K562 (cell line): ENCODE data around the gene ATF6B. TPM values are rescaled to one million over a fixed set of nuclear protein-coding genes. Genes with fewer than 3 reads are reported as not detected.

Source experiments
- ARID2 ChIP-seq: fragments of 450-650 bp; IDR thresholded peaks from 2 replicates; pipeline ENCODE4 v1.6.1; 2017; ENCODE audit warnings: antibody characterized with exemption, mild to moderate bottlenecking
- ARID3A ChIP-seq: IDR thresholded peaks from 2 replicates; pipeline ENCODE4 v1.6.1; 2012; ENCODE audit warnings: low read depth, low read length, improper control_type of control experiment, borderline replicate concordance
- CHD2 ChIP-seq: IDR thresholded peaks from 2 replicates; pipeline ENCODE4 v1.6.1; 2011; ENCODE audit warnings: low read depth, low read length
- ELF4 ChIP-seq: fragments of 450-650 bp; formaldehyde crosslinking; IDR thresholded peaks from 2 replicates; pipeline ENCODE4 v1.4.0; 2022; ENCODE audit warnings: missing genetic modification characterization
- ETV1 ChIP-seq: fragments of 450-650 bp; conservative IDR thresholded peaks from 2 replicates; pipeline ENCODE4 v1.6.1; 2016; ENCODE audit warnings: missing genetic modification characterization, control low read depth, low read depth, missing compliant biosample characterization
- FOXA3 ChIP-seq, 2 experiments: fragments of 450-650 bp in 1 of 2; sonication (generic) in 1 of 2; formaldehyde crosslinking; IDR thresholded peaks in 1 of 2; conservative IDR thresholded peaks in 1 of 2; 2 replicates each; pipeline versions ENCODE4 v1.4.0 to v1.8.0; 2020 to 2022; ENCODE audit warnings: mild to moderate bottlenecking in 2 of 2, missing genetic modification reagents in 1 of 2
- ILF3 ChIP-seq: fragments of 450-650 bp; IDR thresholded peaks from 2 replicates; pipeline ENCODE4 v1.6.1; 2018; ENCODE audit warnings: antibody characterized with exemption, mild to moderate bottlenecking, moderate library complexity, borderline replicate concordance
- JUND ChIP-seq, 2 experiments: IDR thresholded peaks; 2 replicates in 1 of 2; 3 replicates in 1 of 2; pipeline ENCODE4 v1.6.1; 2011; ENCODE audit warnings: borderline replicate concordance in 2 of 2, low read depth in 2 of 2, low read length in 2 of 2, improper control_type of control experiment in 1 of 2, missing biosample characterization in 1 of 2, missing genetic modification characterization in 1 of 2, missing genetic modification reagents in 1 of 2
- KAT8 ChIP-seq: fragments of 450-650 bp; IDR thresholded peaks from 2 replicates; pipeline ENCODE4 v1.6.1; 2016; ENCODE audit warnings: low read depth, mild to moderate bottlenecking
- LEF1 ChIP-seq: fragments of 450-650 bp; IDR thresholded peaks from 2 replicates; pipeline ENCODE4 v1.6.1; 2016; ENCODE audit warnings: mild to moderate bottlenecking
- MTA2 ChIP-seq: fragments of 450-650 bp; IDR thresholded peaks from 2 replicates; pipeline ENCODE4 v1.6.1; 2016; ENCODE audit warnings: low read depth
- NUFIP1 ChIP-seq: fragments of 450-650 bp; IDR thresholded peaks from 2 replicates; pipeline ENCODE4 v1.6.1; 2018; ENCODE audit not compliant: partially characterized antibody
- PHB ChIP-seq: fragments of 250-450 bp; sonication (Bioruptor Pico); IDR thresholded peaks from 2 replicates; pipeline ENCODE4 v1.5.0; 2021
- TOE1 ChIP-seq, 2 experiments: fragments of 450-650 bp in 1 of 2; sonication (generic) in 1 of 2; formaldehyde crosslinking in 1 of 2; IDR thresholded peaks; 2 replicates each; pipeline versions ENCODE4 v1.7.1 to v1.8.0; 2016 to 2022; ENCODE audit warnings: borderline replicate concordance in 2 of 2, mild to moderate bottlenecking in 2 of 2, antibody characterized with exemption in 1 of 2, inconsistent platforms in 1 of 2, low read depth in 1 of 2, missing genetic modification reagents in 1 of 2, moderate library complexity in 1 of 2
- ZBTB11 ChIP-seq, 3 experiments: fragments of 200-800 bp in 1 of 3; fragments of 250-450 bp in 1 of 3; fragments of 450-650 bp in 1 of 3; sonication (Bioruptor Pico) in 1 of 3; sonication (Bioruptor generic) in 1 of 3; formaldehyde crosslinking in 1 of 3; IDR thresholded peaks; 2 replicates each; pipeline versions ENCODE4 v1.6.1 to v1.8.0; 2016 to 2022; ENCODE audit warnings: mild to moderate bottlenecking in 2 of 3, missing genetic modification characterization in 2 of 3, missing compliant biosample characterization in 1 of 3, moderate library complexity in 1 of 3
- ZBTB12 ChIP-seq: fragments of 250-450 bp; sonication (Bioruptor Pico); IDR thresholded peaks from 2 replicates; pipeline ENCODE4 v1.4.0; 2020
- ZBTB17 ChIP-seq: fragments of 450-650 bp; formaldehyde crosslinking; IDR thresholded peaks from 2 replicates; pipeline ENCODE4 v1.4.0; 2020; ENCODE audit warnings: mild to moderate bottlenecking
- ZNF23 ChIP-seq: fragments of 250-450 bp; sonication (Bioruptor Pico); IDR thresholded peaks from 2 replicates; pipeline ENCODE4 v1.4.0; 2020; ENCODE audit warnings: mild to moderate bottlenecking
- ZNF354B ChIP-seq: fragments of 250-450 bp; sonication (Bioruptor Pico); IDR thresholded peaks from 2 replicates; pipeline ENCODE4 v1.4.0; 2020
- polyA plus RNA-seq, 8 experiments: library from polyadenylated mRNA; depleted of rRNA in 4 of 8; stranded (reverse) in 5 of 8; unstranded in 3 of 8; fragments of >200 nt; fragmentation: Nextera tagmentation in 2 of 8; fragmentation: Illumina TruSeq in 1 of 8; extraction: Ambion mirVana in 2 of 8; extraction: Trizol in 1 of 8; gene quantifications; 2 replicates each; pipeline versions ENCODE4 v1.2.1 to v1.2.3, GENCODE V29; 2011 to 2014; ENCODE audit warnings: inconsistent platforms in 1 of 8, missing spikeins in 1 of 8
- total RNA-seq, 7 experiments: library from RNA; depleted of rRNA in 6 of 7; stranded (reverse); fragments of >200 nt in 6 of 7; fragmentation: Illumina TruSeq in 2 of 7; extraction: Trizol in 2 of 7; gene quantifications; 2 replicates each; pipeline versions ENCODE4 v1.2.1 to v1.2.3, GENCODE V29; 2011 to 2021; ENCODE audit warnings: low replicate concordance in 1 of 7

The ATF6B gene
- total and polyA plus RNA-seq, 9 of the 15 experiments (the other 6 are each of a cell fraction or from before 2014, with no cell fraction given): 20.7 to 131 (median 31.7) TPM

GRCh38 chr6:32086661-32087573 is 41.1 kb downstream of the ATF6B start (continued):
- no peak for TF ChIP-seq ZBTB12 (CRISPR knock-in tag)
- TF ChIP-seq ARID2: no peak
- TF ChIP-seq PHB (CRISPR knock-in tag): no peak
- no peak for TF ChIP-seq ELF4
- TF ChIP-seq ARID3A: no peak
- TF ChIP-seq ILF3: no peak
- TF ChIP-seq ZBTB17 (CRISPR knock-in tag): no peak
- TF ChIP-seq MTA2: no peak
- no peak for TF ChIP-seq TOE1 (IDR thresholded peaks at IDR 0.05; ENCODE audit: borderline replicate concordance)
- TF ChIP-seq TOE1 (CRISPR knock-in tag; IDR thresholded peaks at IDR 0.05; ENCODE audit: borderline replicate concordance, low read depth): no peak
- TF ChIP-seq FOXA3 (CRISPR knock-in tag; conservative IDR thresholded peaks at IDR 0.05 in 1 of 2, IDR thresholded peaks at IDR 0.05 in 1 of 2): no peak
- TF ChIP-seq ZBTB11 (CRISPR knock-in tag; IDR thresholded peaks at IDR 0.05): no peak
- peak; percentile 63; the same call in 1 of the 2 replicates for TF ChIP-seq JUND (IDR thresholded peaks at IDR 0.05; ENCODE audit: borderline replicate concordance, low read depth, low read length)
- 0 out of 3 replicates have a peak, but pooled peaks have one; percentile 45 for TF ChIP-seq JUND (tag; IDR thresholded peaks at IDR 0.05; ENCODE audit: borderline replicate concordance, low read depth, low read length)
- TF ChIP-seq ZNF354B: no peak
- no peak for TF ChIP-seq KAT8
- TF ChIP-seq ETV1 (tag): no peak
- TF ChIP-seq NUFIP1: no peak
- TF ChIP-seq CHD2: no peak
- no peak for TF ChIP-seq LEF1
- TF ChIP-seq ZNF23 (CRISPR knock-in tag): no peak
